Measurements from ENCODE around the gene SPON2.
A peak's percentile ranks its signal among the peaks of the same experiment; 100 is the strongest.

Gene SPON2

DNA sequence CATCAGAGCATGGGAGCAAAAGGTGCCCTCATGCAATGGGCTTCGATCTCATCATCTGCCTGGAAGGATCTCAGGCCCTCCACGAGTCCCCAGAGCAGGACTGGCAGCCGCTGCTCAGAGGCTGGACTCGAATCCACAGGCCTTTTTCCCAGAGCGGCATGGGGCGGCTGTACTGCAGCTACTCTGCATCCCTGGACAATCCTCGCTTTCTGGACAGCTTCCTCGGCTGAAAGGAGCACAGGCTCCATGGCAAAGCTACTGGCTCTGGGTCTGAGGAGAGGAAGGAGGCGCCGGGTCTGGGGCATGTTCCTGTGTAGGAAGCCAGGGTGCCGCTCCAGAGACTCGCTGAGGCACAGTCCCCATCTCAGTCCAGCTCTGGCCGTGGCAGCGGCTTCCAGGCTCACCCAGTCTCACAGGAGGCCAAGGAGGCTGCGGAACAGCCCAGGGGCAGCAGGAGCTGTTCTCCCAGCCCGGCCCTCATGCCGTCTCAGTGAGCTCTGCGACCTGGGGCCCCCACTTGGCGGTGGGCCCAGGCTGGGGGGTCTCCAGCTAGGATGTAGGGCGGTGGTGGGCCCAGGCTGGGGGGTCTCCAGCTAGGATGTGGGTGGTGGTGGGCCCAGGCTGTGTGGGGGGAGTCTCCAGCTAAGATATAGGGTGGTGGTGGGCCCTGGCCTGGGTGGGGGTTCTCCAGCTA, 2.7 kb upstream of the SPON2 start:
- CTCF ChIA-PET, result no interaction called here
- TF ChIP-seq, protein P1, sequence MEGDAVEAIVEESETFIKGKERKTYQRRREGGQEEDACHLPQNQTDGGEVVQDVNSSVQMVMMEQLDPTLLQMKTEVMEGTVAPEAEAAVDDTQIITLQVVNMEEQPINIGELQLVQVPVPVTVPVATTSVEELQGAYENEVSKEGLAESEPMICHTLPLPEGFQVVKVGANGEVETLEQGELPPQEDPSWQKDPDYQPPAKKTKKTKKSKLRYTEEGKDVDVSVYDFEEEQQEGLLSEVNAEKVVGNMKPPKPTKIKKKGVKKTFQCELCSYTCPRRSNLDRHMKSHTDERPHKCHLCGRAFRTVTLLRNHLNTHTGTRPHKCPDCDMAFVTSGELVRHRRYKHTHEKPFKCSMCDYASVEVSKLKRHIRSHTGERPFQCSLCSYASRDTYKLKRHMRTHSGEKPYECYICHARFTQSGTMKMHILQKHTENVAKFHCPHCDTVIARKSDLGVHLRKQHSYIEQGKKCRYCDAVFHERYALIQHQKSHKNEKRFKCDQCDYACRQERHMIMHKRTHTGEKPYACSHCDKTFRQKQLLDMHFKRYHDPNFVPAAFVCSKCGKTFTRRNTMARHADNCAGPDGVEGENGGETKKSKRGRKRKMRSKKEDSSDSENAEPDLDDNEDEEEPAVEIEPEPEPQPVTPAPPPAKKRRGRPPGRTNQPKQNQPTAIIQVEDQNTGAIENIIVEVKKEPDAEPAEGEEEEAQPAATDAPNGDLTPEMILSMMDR (conservative IDR thresholded peaks at IDR 0.05; ENCODE audit: low read depth), result no peak
- DNase-seq (ENCODE audit: low spot score), result no peak
- POLR2A ChIA-PET (ENCODE audit: low non-redundant PET), result interaction anchor here (0.5 kb wide), 1 partner anchor 11 kb away, joined by 6 read pairs; no protein-coding TSS in a partner anchor
- H3K27ac ChIP-seq, result peak overlapping the region; percentile 56

DNA sequence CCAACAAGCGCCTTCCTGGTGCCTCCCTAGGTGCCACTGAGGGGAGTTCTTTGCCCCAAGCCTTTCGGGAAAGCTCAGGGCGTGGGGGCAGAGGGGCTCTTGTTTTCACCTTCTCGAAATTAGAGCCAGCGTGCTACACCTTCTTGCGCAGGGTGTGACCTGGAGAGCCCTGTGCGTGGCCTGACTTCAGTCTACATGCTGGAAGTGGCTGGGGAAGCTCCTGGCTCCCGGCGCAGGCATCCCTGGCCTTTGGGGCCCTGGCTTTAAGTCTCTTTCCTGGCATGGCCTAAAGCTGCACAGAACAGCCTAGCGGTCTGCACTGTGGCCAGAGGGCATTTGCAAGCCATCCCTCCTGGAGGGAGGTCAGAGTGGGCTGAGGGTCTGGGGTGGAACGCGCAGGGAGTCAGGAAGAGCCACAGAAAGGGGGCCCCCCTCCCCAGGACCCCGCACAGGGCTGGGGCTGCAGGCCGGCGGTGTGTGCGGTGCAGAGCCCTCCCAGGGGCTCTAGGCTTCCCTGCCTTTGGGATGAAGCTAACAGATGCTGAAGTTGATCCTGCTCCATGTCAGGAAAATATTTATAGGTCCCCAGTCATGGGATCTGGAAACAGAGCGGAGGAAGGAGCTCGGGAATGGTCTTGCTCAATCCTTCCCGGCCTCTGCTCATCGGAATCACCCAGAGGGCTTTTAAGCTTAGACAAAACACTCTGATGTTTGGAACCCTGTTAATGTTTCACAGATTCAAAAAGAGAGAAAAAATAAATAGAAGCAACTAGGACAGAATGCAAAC, 781 bp upstream of the SPON2 start:
- TF ChIP-seq, protein P1 (conservative IDR thresholded peaks at IDR 0.05; ENCODE audit: low read depth), result no peak
- no peak for DNase-seq (ENCODE audit: low spot score)
- peak overlapping the region; percentile 79 for H3K27ac ChIP-seq
- POLR2A ChIA-PET (ENCODE audit: low non-redundant PET), result no interaction called here
- CTCF ChIA-PET, result interaction anchor here (0.7 kb wide), 1 partner anchor 357 kb away, joined by 5 read pairs; no protein-coding TSS in a partner anchor

DNA sequence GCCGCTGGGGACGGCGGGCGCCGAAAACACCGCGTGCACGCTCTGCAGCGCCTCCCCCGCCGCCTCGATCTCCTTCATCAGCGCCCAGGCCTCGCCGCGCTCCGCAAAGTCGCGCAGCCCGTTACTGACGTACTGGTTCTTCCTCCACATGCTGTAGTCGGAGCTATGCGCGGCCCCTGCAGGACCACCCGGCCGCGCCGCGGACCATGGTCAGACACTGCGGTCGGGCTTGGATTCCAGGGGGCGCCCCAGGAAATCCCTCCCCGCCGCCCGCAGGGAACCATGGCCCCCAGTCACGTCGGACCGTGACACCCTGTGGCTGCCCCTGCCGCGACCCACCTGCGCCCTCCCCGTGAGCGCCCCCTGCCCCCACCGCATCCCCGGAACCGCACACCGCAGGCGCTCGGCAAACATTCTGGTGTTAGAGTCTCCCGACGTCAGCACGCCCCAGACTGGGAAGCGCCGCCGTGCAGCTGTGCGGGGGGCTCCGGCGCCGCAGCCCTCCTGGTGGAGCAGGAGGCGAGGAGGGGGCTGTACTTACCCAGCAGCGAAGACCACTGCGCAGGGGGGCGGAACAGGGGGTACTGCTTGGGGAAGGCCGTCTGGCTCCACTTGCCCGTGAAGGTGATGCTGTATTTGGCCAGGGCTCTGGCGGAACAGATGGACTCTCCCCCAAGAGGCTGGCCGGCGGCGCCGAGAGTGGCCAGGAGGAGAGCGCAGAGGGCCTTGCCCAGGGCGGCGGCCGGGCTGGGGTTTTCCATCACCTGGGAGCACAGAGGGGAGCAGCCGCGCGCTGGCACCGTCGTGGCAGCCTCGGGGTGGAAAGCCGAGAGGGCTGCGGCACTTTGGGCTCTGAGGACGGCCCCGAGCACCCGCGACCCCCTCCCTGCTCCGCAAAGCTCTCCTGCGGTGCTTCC, 814 bp downstream of the SPON2 start:
- H3K27ac ChIP-seq, result peak overlapping the region; percentile 79
- no peak for DNase-seq (ENCODE audit: low spot score)
- CTCF ChIA-PET, result interaction anchor here (0.7 kb wide), 2 partner anchors 28 to 513 kb away, joined by 3 read pairs; partner anchors contain the start of gene FAM53A
- TF ChIP-seq, protein P1 (conservative IDR thresholded peaks at IDR 0.05; ENCODE audit: low read depth), result no peak
- POLR2A ChIA-PET (ENCODE audit: low non-redundant PET), result no interaction called here

DNA sequence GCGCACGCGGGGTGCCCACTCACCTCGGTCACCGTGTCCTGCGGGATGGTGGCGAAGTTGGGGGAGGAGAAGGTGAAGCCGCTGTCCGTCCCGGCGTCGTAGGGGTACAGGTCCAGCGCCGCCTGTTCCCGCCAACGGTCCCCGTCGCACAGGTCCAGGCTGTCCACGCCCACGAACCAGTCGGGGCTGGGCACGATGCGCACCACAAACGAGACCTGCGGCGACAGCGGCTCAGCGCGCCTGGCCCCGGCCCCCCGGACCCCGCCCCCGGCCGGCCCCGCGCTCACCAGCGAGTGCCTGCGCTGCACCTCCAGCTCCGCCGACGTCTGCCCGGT, 1.4 kb downstream of the SPON2 start:
- no peak for DNase-seq (ENCODE audit: low spot score)
- CTCF ChIA-PET, result no interaction called here
- H3K27ac ChIP-seq, result no peak overlapping the region
- TF ChIP-seq, protein P1 (conservative IDR thresholded peaks at IDR 0.05; ENCODE audit: low read depth), result no peak
- POLR2A ChIA-PET (ENCODE audit: low non-redundant PET), result no interaction called here

DNA sequence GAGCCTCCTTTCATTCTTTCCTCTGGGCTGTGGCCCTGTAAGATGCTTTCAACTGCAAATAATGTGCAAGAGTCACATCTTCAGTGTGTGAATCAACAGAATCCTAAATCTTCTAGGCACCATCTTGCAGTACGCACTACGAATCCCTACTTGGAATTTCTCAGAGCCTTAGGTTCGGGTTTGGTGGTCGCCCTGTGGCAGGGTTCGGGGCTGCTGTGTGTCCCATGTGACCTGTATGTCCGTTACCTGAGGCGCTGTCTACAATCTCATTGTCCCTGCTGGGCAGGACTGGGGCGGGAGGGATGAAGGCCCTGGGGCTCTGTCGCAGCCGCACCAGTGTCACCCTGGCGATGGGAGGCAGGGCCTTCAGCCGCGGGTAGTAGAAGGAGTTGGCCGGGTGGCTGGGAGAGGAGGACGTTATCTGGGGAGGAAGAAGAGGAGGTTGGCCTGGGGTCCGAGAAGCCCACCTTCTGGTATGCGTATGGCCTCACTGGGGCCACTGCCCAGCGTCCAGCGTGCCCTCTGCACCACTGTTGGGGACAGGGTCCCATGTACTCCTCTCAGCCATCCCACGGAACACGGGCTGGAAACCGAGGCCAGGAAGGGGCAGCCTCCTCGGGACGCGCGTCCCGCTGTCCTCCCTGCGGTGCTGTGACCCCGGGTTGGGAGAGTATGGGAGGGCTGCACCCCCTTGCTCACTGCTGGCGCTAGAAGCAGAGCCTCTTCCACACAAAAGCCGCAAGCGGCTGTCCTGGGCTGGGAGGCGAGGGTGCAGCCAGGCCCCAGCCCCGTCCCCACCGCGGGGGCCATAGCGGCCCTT, 2.0 kb downstream of the SPON2 start:
- 0 out of 2 replicates have a peak overlapping the region, but pooled peaks have one; percentile 7 for H3K27ac ChIP-seq

More for the DNA sequence above, 2.0 kb downstream of the SPON2 start:
- POLR2A ChIA-PET (ENCODE audit: low non-redundant PET), result no interaction called here
- DNase-seq (ENCODE audit: low spot score), result no peak
- TF ChIP-seq, protein P1 (conservative IDR thresholded peaks at IDR 0.05; ENCODE audit: low read depth), result no peak
- CTCF ChIA-PET, result no interaction called here

All from RWPE1 (cell line).